NB4 (cell line): ENCODE results near the gene CILP2.

ENCODE experiments used
- CTCF ChIP-seq: IDR thresholded peaks from one replicate; pipeline ENCODE4 v1.5.1; 2012; ENCODE audit warnings: low read depth, low read length
- MAX ChIP-seq: IDR thresholded peaks from 2 replicates; pipeline ENCODE4 v1.6.1; 2011; ENCODE audit warnings: low read depth, low read length
- MYC ChIP-seq: IDR thresholded peaks from 2 replicates; pipeline ENCODE4 v1.6.1; 2011; ENCODE audit warnings: low read depth, low read length
- POLR2A ChIP-seq: IDR thresholded peaks from 2 replicates; pipeline ENCODE4 v1.6.1; 2011; ENCODE audit warnings: mild to moderate bottlenecking; ENCODE audit not compliant: insufficient read length; ENCODE audit errors: extremely low read depth

- TF ChIP-seq CTCF (no peak), POLR2A (no peak), MAX (no peak), MYC (no peak)
Measured at GRCh38 chr19:19584356-19584755, 46.3 kb downstream of the CILP2 start.
